Thyroid gland (tissue), 4 donors: ENCODE results near the gene TUBA4A. TPM values are rescaled to one million over a fixed set of nuclear protein-coding genes. Genes with fewer than 3 reads are reported as not detected.
A peak's percentile ranks its signal among the peaks of the same experiment; 100 is the strongest.

ENCODE experiments used
- DNase-seq, 2 donors: peaks; one replicate each; pipeline ENCODE4 v3.0.0-alpha.2; 2019
- H3K27ac ChIP-seq, 3 donors: fragments of 200-600 bp; sonication (generic); 1 replicate in 2 of 3; 2 replicates in 1 of 3; pipeline ENCODE4 v1.5.1; 2016 to 2019; ENCODE audit warnings: mild to moderate bottlenecking in 1 of 3, moderate library complexity in 1 of 3
- H3K27me3 ChIP-seq: fragments of 200-600 bp; sonication (generic); one replicate; pipeline ENCODE4 v1.5.1; 2019
- H3K36me3 ChIP-seq, 2 donors: fragments of 200-600 bp; sonication (generic); one replicate each; pipeline ENCODE4 v1.5.1; 2016 to 2019
- H3K4me1 ChIP-seq, 2 donors: fragments of 200-600 bp; sonication (generic); one replicate each; pipeline ENCODE4 v1.5.1; 2017 to 2019
- H3K4me3 ChIP-seq, 3 donors: fragments of 200-600 bp; sonication (generic); replicated peaks in 1 of 3; 1 replicate in 2 of 3; 2 replicates in 1 of 3; pipeline ENCODE4 v1.5.1; 2016; ENCODE audit warnings: mild to moderate bottlenecking in 1 of 3
- H3K9me3 ChIP-seq: fragments of 200-600 bp; sonication (generic); one replicate; pipeline ENCODE4 v1.5.1; 2017
- CTCF ChIP-seq, 6 experiments: fragments of 200-600 bp in 3 of 6; fragments of 450-650 bp in 3 of 6; sonication (generic) in 3 of 6; IDR thresholded peaks; one replicate each; pipeline ENCODE4 v1.5.1; 2016 to 2019; ENCODE audit warnings: antibody characterized with exemption in 6 of 6, mild to moderate bottlenecking in 2 of 6, inconsistent platforms in 1 of 6, moderate library complexity in 1 of 6
- POLR2A ChIP-seq, 2 donors: fragments of 450-650 bp; IDR thresholded peaks; one replicate each; pipeline ENCODE4 v1.6.1; 2017; ENCODE audit warnings: antibody characterized with exemption in 2 of 2, mild to moderate bottlenecking in 2 of 2, moderate library complexity in 1 of 2
- WGBS, 2 donors: methylation state at CpG; one replicate each; pipeline ENCODE4 v1.1.5; 2017; 5-methylcytosine and 5-hydroxymethylcytosine counted together
- intact Hi-C: fragments of 100-400 bp; cut with DNase I; formaldehyde crosslinking; loops from one replicate; pipeline ENCODE4 v1.15.1; 2023
- total RNA-seq, 4 donors: library from RNA; depleted of rRNA; stranded (reverse); fragments of >200 nt; gene quantifications; one replicate each; pipeline ENCODE4 v1.2.3, GENCODE V29; 2016

TUBA4A gene
- total RNA-seq, 4 donors from 2014 or later, result 21.0 to 72.4 (median 34.8) TPM

GRCh38 chr2:219207134-219207883 lies 46.4 kb downstream of the TUBA4A start:
- intact Hi-C loops, result no loop called here
- 10% methylated on average over 20 of the region's 22 CpGs for WGBS, 2 donors
- peaks cover 17 to 32% of the 10 kb centered on the region in 2 donors for H3K36me3 ChIP-seq

GRCh38 chr2:219206328-219207133 lies 47.2 kb downstream of the TUBA4A start, which contains the start of gene ZFAND2B:
Gene ZFAND2B, plus strand, starts transcription at chr2:219206782. Its CDS starts 206 bp downstream, at chr2:219206988.
- 0 to 1% methylated on average over 11 to 30 of the region's 76 CpGs for whole genome bisulfite sequencing, 2 donors
- intact Hi-C loops, result no loop called here
- peak within 1 kb of the TSS; percentile 81 to 97 (median 94) for H3K27ac ChIP-seq
- H3K4me3 ChIP-seq, result peak within 1 kb of the TSS; percentile 43 to 54 (median 51)
- no peaks in the 10 kb centered on the region for H3K9me3 ChIP-seq
- H3K36me3 ChIP-seq, result peaks cover 13 to 28% of the 10 kb centered on the region in 2 donors
- H3K4me1 ChIP-seq, result peaks cover 17 to 27% of the 10 kb centered on the region in 2 donors
- TF ChIP-seq POLR2A (IDR thresholded peaks at IDR 0.05) (peak; percentile 69 to 99), CTCF (IDR thresholded peaks at IDR 0.05) (peak in 2 of 6 experiments; percentile 8 to 47)
- DNase-seq, result peak; percentile 96 to 97
- no peaks in the 10 kb centered on the region for H3K27me3 ChIP-seq

More at GRCh38 chr2:219207134-219207883, 46.4 kb downstream of the TUBA4A start:
- H3K4me3 ChIP-seq, result peak overlapping the region; percentile 43 to 54 (median 51)
- peaks cover 17 to 27% of the 10 kb centered on the region in 2 donors for H3K4me1 ChIP-seq
- peak overlapping the region; percentile 81 to 97 (median 94) for H3K27ac ChIP-seq
- no peak for DNase-seq
- no peaks in the 10 kb centered on the region for H3K9me3 ChIP-seq
- TF ChIP-seq CTCF (IDR thresholded peaks at IDR 0.05) (no peak), POLR2A (IDR thresholded peaks at IDR 0.05) (peak in 1 of 2 donors; percentile 28)
- H3K27me3 ChIP-seq, result no peaks in the 10 kb centered on the region

GRCh38 chr2:219205981-219206327 lies 47.8 kb downstream of the TUBA4A start:
- peaks cover 17 to 27% of the 10 kb centered on the region in 2 donors for H3K4me1 ChIP-seq
- no peak for TF ChIP-seq CTCF (IDR thresholded peaks at IDR 0.05)
- no peak for TF ChIP-seq POLR2A (IDR thresholded peaks at IDR 0.05)
- WGBS, 2 donors, result 17 to 27% methylated on average over 7 of the region's 7 CpGs
- H3K4me3 ChIP-seq, result peak overlapping the region in 2 of 3 donors; percentile 2 to 54
- H3K36me3 ChIP-seq, result peaks cover 13 to 27% of the 10 kb centered on the region in 2 donors
- H3K27me3 ChIP-seq, result no peaks in the 10 kb centered on the region
- H3K9me3 ChIP-seq, result no peaks in the 10 kb centered on the region
- DNase-seq, result no peak
- H3K27ac ChIP-seq, result peak overlapping the region; percentile 81 to 97 (median 94)
- intact Hi-C loops, result no loop called here

GRCh38 chr2:219205165-219205538 lies 48.6 kb downstream of the TUBA4A start:
- no peaks in the 10 kb centered on the region for H3K27me3 ChIP-seq
- no peaks in the 10 kb centered on the region for H3K9me3 ChIP-seq
- peaks cover 6 to 19% of the 10 kb centered on the region in 2 donors for H3K36me3 ChIP-seq
- peaks cover 17 to 27% of the 10 kb centered on the region in 2 donors for H3K4me1 ChIP-seq
- no peak for DNase-seq
- H3K4me3 ChIP-seq, result no peak overlapping the region
- intact Hi-C loops, result no loop called here
- WGBS, 2 donors, result 76 to 89% methylated on average over 5 of the region's 5 CpGs
- no peak overlapping the region for H3K27ac ChIP-seq
- TF ChIP-seq POLR2A (IDR thresholded peaks at IDR 0.05) (no peak), CTCF (IDR thresholded peaks at IDR 0.05) (no peak)
